Right lobe of liver (tissue), 6 donors: ENCODE results near the gene STAT4. TPM values are rescaled to one million over a fixed set of nuclear protein-coding genes. Genes with fewer than 3 reads are reported as not detected.

Experiments used
- ATAC-seq, 4 donors: fragments of 200-7000 bp; cut with Tn5 transposase; one replicate each; pipeline ENCODE4 v1.9.1; 2020; ENCODE audit warnings: mild to moderate bottlenecking in 4 of 4, moderate library complexity in 4 of 4
- DNase-seq, 3 donors: peaks; one replicate each; pipeline ENCODE4 v3.0.0-alpha.2; 2020
- H3K27ac ChIP-seq, 3 donors: fragments of 200-600 bp; one replicate each; pipeline ENCODE4 v1.8.0; 2022
- H3K27me3 ChIP-seq, 2 donors: fragments of 200-600 bp; one replicate each; pipeline ENCODE4 v1.8.0; 2022
- H3K36me3 ChIP-seq, 4 donors: fragments of 200-600 bp; sonication (generic) in 1 of 4; one replicate each; pipeline versions ENCODE4 v1.5.1 to v1.8.0; 2017 to 2022; ENCODE audit warnings: control low read depth in 1 of 4
- H3K4me1 ChIP-seq, 4 donors: fragments of 200-600 bp; sonication (generic) in 1 of 4; one replicate each; pipeline versions ENCODE4 v1.5.1 to v1.8.0; 2017 to 2022; ENCODE audit warnings: control low read depth in 1 of 4
- H3K4me3 ChIP-seq, 3 donors: fragments of 200-600 bp; one replicate each; pipeline ENCODE4 v1.8.0; 2022
- H3K9me3 ChIP-seq, 4 donors: fragments of 200-600 bp; sonication (generic) in 1 of 4; one replicate each; pipeline versions ENCODE4 v1.5.1 to v1.8.0; 2017 to 2022; ENCODE audit warnings: control low read depth in 1 of 4
- CTCF ChIP-seq, 4 donors: fragments of 200-600 bp in 3 of 4; fragments of 450-650 bp in 1 of 4; IDR thresholded peaks; one replicate each; pipeline versions ENCODE4 v1.5.1 to v1.8.0; 2016 to 2022; ENCODE audit warnings: antibody characterized with exemption in 4 of 4, mild to moderate bottlenecking in 2 of 4
- POLR2A ChIP-seq: fragments of 450-650 bp; IDR thresholded peaks from one replicate; pipeline ENCODE4 v1.6.1; 2017; ENCODE audit warnings: antibody characterized with exemption, mild to moderate bottlenecking
- WGBS: methylation state at CpG from one replicate; pipeline ENCODE4 v1.1.6; 2018; ENCODE audit warnings: low coverage, low lambda C conversion rate; ENCODE audit not compliant: insufficient coverage; ENCODE audit errors: missing lambda C conversion rate; 5-methylcytosine and 5-hydroxymethylcytosine counted together
- intact Hi-C, 2 donors: fragments of 100-400 bp; cut with DNase I; formaldehyde crosslinking; loops; one replicate each; pipeline versions ENCODE4 v1.11.2 to v1.14.1; 2022
- total RNA-seq, 6 experiments: library from RNA; depleted of rRNA in 2 of 6; stranded (reverse); fragments of >200 nt in 2 of 6; fragmentation: NEBNext Ultra II Directional in 3 of 6; extraction: Animal tissue kit (Norgen Biotek cat#: 25700) in 3 of 6; gene quantifications; one replicate each; pipeline versions ENCODE4 v1.1.0 to v1.2.4, GENCODE V29; 2016 to 2023
- donor health status: DM: no; HTN: yes; CAD: no.
- donor health status: DM: no; HTN: no; CAD: no.
- donor health status: DM: no; HTN: no; CAD: no.
- donor health status: DM: no; HTN: yes; CAD: no.
- donor health status: DM: no; HTN: yes; CAD: no.

The STAT4 gene
- total RNA-seq, 6 experiments from 2014 or later, result 0.90 to 6.1 (median 3.2) TPM

GRCh38 chr2:191053256-191053655, 97.5 kb downstream of the STAT4 start:
- DNase-seq, result no peak
- ATAC-seq, result peak; percentile 42 to 44 (median 42)
- H3K4me3 ChIP-seq, result no peak overlapping the region
- H3K9me3 ChIP-seq, result no peaks in the 10 kb centered on the region
- TF ChIP-seq POLR2A (no peak), CTCF (IDR thresholded peaks at IDR 0.05) (no peak)
- H3K27me3 ChIP-seq, result no peaks in the 10 kb centered on the region
- intact Hi-C loops, result loop anchor here (5.0 to 10.0 kb wide), 2 partner anchors 102 to 469 kb away; partner anchors contain the start of gene STAT4 (in 1 of the 2)
- no peaks in the 10 kb centered on the region for H3K36me3 ChIP-seq
- peaks cover 0 to 28% (median 9%) of the 10 kb centered on the region in 4 donors for H3K4me1 ChIP-seq
- no peak overlapping the region for H3K27ac ChIP-seq
- WGBS, result 22% methylated on average over 6 of the region's 6 CpGs

GRCh38 chr2:191051825-191052778, 98.7 kb downstream of the STAT4 start:
- Histone ChIP-seq H3K27ac (no peak overlapping the region), H3K9me3 (no peaks in the 10 kb centered on the region), H3K4me1 (peaks cover 0 to 28% (median 9%) of the 10 kb centered on the region in 4 donors), H3K36me3 (no peaks in the 10 kb centered on the region), H3K4me3 (no peak overlapping the region), H3K27me3 (no peaks in the 10 kb centered on the region)
- peak; percentile 63 to 86 (median 68) for TF ChIP-seq CTCF (IDR thresholded peaks at IDR 0.05)
- TF ChIP-seq POLR2A, result no peak
- ATAC-seq (peak; percentile 61 to 69 (median 65)), DNase-seq (no peak)
- WGBS, result 12% methylated on average over 10 of the region's 10 CpGs
- intact Hi-C loops, result loop anchor here (5.0 to 10.0 kb wide), 2 partner anchors 103 to 470 kb away; partner anchors contain the start of gene STAT4 (in 1 of the 2)

- H3K4me1 ChIP-seq, result peaks cover 0 to 28% (median 9%) of the 10 kb centered on the region in 4 donors
- H3K4me3 ChIP-seq, result no peak overlapping the region
- no peak overlapping the region for H3K27ac ChIP-seq
- no peaks in the 10 kb centered on the region for H3K27me3 ChIP-seq
- no peaks in the 10 kb centered on the region for H3K9me3 ChIP-seq
- DNase-seq (no peak), ATAC-seq (no peak)
- TF ChIP-seq POLR2A, result no peak
- TF ChIP-seq CTCF (IDR thresholded peaks at IDR 0.05), result no peak
- H3K36me3 ChIP-seq, result no peaks in the 10 kb centered on the region
- intact Hi-C loops, result loop anchor here (5.0 to 10.0 kb wide), 2 partner anchors 104 to 471 kb away; partner anchors contain the start of gene STAT4 (in 1 of the 2)
- WGBS, result 88% methylated on average over 1 of the region's 3 CpGs
Measured at GRCh38 chr2:191051177-191051576, 99.6 kb downstream of the STAT4 start.

GRCh38 chr2:191050640-191050987, 100.2 kb downstream of the STAT4 start:
- DNase-seq (no peak), ATAC-seq (no peak)
- intact Hi-C loops, result loop anchor here (5.0 to 10.0 kb wide), 2 partner anchors 104 to 472 kb away; partner anchors contain the start of gene STAT4 (in 1 of the 2)
- Histone ChIP-seq H3K27me3 (no peaks in the 10 kb centered on the region), H3K4me1 (peaks cover 0 to 28% (median 9%) of the 10 kb centered on the region in 4 donors), H3K36me3 (no peaks in the 10 kb centered on the region), H3K4me3 (no peak overlapping the region), H3K27ac (peak overlapping the region in 2 of 3 donors; percentile 52 to 62), H3K9me3 (no peaks in the 10 kb centered on the region)
- 31% methylated on average over 1 of the region's 1 CpG for WGBS
- TF ChIP-seq CTCF (IDR thresholded peaks at IDR 0.05) (no peak), POLR2A (no peak)
